Endometrium (tissue), 2 donors: ENCODE measurements around the gene CTRB1.
"Not testable (repeated sequence)": the region's sequence is repeated elsewhere in the genome, so short reads cannot be mapped to it uniquely, and the experiment has no call there.

ENCODE experiments used
- FAIRE-seq: peaks from 2 replicates; lab custom pipeline; 2012; peaks lifted over from hg19 to GRCh38; lab: Jason Lieb, UNC
- donor health status: control.
- donor health status: control.

Gene CTRB1

DNA sequence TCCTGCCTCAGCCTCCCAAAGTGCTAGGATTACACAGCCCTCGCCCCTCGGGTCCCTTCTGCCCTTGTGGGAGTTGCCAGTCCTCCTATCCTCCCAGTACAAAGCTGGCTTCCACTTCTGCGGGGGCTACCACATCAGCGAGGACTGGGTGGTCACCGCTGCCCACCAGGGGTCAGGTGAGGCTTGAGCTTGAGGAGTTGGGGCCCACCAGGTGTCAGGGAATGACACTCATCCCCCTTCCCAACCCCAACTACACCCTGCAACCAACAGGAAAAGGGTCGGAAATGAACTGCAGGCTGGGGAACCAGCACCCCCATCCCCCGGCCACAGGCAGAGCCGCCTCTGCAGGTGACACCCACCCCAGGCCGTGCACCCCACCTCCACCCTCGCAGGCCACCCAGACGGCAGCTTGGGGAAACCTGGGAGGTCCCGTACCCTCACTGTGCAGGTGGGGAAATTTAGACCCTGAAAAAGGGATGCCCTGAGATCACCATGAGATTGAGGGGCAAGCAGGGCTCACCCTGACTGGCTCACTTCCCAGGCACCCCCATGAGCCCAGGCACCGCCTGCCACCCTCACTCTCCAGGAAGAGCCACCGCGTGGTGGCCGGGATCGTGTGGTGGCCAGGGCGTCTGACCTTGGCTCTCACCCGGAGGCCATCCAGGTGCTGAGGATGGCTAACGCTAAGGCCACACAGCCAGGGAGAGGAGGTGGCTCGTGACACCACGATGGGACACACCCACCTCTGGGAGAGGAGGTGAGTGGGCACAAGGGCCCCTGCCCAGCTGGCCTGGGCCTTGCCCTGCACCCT is 8.0 kb downstream of the CTRB1 start:
- no peak for FAIRE-seq

- FAIRE-seq = no peak
Observed at GRCh38 chr16:75227361-75228142, 8.8 kb downstream of the CTRB1 start.

DNA sequence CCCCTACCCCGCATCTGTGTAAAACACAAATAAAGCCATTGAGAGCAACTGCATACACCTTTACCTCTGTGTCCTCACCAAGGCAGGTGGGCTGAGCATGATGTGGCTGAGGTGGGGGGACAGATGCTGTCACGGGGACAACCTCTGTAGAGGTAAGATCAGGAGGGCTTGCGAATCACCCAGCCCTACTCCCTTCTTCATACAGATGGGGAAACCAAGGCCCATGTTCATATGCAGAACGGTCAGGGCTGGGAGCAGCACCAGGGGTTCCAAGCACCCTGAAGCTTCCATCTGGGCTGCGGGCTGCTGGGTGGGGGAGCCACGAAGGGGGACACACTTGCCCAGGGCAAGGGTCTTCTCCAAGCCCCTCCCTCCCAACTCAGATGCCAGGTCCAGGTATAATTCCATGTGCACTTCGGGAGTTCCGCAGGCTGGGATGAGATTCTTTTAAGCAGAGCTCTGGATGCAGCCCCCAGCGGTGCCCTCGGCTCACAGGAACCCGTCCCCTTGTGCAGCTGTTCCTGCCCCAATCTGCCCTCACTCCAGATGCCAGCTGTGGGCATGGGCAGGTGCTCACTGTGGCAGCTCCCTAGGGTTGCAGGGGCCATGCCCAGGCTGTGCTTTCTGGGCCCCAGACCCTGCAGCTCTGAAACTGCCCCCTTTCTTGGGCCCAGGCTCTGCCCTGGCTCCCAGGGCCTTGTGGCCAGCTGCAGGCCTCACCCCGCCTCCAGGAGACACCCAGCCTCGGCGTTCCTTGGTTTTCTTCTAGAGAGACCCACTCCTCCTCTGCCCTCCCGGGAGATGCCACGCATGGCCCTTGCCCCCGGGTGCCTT is 9.6 kb downstream of the CTRB1 start:
- FAIRE-seq = no peak

DNA sequence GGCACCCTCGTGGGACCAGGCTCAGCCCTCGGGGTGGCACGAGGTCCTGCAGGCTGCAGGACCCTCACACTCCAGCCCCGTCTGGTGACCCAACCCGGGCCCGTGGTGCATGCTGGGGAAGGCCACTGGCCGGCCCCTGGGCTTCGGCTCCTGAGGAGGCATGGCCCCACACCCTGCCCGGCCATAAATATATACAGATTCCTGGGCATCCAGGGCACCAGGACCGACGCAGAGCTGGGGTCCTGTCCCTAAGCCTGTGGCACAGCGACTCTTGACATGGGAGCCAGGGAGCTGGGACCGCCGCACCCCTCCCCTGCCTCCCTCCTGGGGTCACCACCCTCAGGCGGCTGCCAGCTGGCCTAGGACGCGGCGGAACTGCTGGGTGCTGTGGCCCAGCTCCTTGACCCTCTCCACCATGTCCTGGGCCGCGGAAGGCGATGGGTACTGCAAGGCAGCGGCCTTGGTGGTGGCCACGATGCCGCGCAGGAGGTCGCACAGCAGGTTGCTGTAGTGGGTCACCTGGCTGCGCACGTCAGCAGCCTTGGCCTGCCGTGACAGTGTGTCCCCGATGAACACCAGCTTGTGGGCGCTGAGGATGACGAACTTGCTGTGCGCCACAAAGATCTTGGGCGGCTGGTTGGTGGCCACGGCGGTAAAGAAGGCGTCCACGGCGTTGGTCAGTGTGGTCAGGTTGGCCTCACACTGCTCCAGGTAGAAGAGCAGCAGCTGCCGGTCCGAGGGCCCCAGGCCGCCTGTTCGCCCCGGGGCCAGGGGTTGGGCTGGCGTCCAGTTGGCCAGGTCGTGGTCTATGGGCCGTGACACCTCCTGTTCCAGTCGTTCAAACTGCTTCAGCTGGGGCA is 10.6 kb downstream of the CTRB1 start:
- no peak for FAIRE-seq

- no peak for FAIRE-seq
Observed at GRCh38 chr16:75230471-75231110, 11.8 kb downstream of the CTRB1 start.

DNA sequence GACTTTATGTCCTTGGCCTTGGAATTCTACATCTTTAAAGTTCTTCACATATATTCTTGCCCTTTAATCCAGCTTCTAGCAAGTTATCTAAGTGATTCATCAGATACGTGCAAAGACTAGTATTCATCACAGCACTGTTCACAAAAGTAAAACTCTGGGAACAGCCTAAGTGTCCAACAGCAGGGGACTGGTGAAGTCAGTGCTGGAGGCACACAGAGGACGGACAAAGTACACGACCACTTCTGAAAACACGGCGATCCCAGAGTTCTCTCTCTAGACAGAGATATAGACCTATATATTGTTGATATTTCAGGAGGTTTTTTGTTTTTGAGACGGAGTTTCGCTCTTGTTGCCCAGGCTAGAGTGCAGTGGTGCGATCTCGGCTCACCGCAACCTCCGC is 12.8 kb downstream of the CTRB1 start:
- FAIRE-seq = no peak

DNA sequence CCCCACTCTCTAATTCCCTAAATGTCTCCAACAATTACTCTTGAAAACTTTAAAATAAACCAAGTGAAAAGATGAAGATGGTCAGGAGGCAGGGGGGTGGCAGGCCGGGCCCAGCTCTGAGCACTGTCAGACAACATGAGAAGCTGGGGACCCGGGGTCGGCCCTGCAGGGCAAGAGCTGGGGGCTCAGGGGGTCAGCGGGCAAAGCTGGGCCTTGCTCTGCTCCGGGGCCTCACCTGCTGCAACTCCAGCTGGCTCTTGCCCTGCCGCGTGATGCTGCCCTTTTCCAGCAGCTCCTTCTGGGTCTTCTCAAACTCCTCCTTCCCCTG is 14.8 kb downstream of the CTRB1 start:
- no peak for FAIRE-seq

DNA sequence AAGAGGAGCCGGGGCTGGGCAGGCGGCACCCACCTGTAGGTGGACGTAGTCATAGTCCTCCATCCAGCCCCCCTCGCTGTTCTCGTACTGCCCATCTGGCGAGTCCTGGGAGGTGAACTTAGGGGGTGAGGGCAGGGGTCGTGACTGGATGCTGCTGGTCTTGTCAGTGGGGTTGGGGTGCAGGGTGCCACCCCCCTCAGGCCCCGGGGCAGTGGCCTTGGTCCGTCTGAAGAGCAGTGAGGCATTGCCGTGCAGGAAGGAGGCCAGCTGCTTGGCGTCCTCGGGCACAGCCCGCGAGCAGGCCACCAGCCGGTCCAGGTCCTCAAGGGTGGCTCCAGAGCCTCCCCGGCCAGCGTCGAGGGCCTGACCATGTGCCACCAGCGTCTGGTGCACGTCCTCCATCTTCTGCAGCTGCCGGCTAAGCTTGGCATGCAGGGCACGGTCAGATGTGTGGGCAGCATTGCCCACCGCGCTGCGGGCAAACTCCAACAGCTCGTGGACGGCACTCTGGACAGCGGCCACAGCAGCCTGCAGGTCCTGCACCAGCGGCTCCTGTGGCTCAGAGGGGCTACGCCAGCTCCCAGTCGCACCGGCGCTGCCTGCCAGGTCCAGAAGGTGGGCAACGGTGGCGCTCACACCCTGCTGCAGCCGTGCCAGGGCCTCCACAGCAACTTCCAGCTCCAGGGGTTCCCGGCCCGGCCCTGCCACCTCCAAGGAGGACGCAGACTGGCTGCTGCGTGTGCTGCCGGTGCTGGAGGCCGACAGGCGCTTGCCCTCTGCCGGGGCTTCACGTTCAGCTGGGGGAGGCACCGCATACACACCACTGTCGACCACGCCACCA is 16.3 kb downstream of the CTRB1 start:
- no peak for FAIRE-seq

GRCh38 chr16:75235721-75236193 is 17.0 kb downstream of the CTRB1 start:
- no peak for FAIRE-seq

GRCh38 chr16:75236232-75236631 is 17.4 kb downstream of the CTRB1 start:
- FAIRE-seq = no peak

DNA sequence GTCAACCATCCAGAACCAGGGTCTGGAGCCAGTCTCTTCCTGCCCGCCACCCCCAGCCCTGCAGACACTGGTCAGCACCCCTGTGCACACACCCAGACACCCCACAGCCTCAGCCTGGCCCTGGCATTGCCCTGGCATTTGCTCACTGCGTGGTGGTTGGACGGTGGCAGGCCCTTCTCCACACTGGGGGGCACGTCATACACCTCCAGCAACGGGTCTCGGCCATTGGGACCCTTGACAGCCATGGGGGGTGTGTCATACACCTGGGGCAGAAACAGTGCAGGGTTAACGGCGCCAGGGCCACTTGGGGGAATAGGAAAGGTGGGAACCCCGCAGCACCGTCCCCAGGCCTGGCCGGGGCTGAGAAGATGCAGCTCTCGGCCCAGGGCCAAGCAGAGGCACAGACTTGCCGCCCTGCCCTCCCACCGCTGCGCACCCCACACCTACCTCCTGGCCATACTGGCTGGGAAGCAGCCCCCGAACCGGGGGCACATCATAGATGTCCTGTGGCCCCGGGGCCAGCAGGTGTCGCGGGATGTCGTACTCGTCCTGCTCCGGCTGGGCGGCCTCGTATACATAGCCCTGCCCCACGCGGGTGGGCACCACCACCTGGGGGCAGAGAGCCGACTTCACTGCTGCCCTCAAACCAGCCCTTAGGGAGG is 18.1 kb downstream of the CTRB1 start:
- no peak for FAIRE-seq

DNA sequence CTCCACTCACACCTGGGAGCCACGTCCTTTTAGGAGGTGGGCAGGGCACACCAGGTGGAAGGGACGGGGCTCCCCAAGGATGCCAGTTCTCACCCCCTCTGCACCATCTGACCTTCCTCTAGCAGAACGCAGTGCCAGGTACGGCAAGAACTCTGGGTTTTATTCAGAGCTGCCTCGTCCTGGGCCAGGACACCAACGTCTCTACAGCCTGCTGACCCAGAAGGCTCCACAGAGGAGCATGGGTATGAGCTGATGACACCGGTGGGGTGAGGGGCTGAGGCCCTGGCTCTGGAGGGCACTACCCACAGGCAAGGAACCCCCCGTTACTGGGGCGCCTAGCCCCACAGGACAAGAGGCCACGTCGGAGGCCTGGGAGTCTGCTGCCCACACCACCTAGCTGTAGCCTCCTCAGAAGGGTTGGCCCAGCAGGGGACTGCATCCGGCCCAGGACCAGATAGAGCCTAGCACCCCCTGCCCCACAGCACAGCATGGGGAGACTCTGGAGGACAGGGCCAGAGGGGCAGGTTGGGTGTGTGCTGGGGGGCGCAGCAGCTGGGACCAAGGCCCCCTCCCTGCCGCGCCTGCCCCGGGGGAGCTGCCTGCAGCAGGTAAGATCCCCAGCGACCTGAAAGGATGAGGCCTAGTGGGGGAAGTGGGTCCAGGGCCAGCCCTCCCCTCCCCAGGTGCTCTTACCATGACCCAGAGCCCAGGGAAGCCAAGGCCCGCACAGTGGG is 18.8 kb downstream of the CTRB1 start:
- FAIRE-seq = no peak

DNA sequence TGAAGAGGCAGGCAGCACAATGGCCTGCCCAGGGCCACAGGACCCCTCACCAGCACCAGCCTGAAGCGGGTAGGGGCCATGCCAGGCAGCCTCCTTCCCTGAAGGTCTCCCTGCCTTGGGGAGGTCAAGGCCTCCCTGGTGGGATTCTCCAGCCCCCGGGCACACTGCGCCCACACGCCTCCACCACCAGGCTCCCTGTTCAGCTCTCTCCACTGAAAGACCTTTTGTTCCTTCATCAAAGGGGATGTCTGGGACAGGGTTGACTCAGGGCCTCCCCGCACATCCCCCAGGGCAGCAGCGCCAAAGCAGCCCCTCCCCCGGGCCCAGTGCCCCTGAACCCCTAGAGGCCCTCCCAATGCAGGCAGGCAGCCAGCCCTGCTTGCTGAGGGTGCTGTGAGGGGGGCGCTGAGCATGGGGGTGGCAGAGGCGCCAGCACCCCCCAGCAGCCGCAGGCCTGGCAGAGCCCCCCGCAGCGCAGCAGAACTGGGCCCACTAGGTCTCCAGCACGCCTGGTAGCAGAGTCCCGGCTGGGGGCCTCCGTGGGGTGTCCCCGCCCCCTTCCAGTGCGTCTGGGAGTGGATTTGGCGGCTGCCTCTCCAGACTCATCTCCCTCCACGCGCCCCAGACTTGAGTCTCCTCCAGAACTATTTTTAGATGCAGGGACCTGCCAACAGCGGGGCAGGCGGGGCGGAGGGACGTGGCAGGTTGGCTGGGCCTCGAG is 19.5 kb downstream of the CTRB1 start:
- FAIRE-seq = no peak

DNA sequence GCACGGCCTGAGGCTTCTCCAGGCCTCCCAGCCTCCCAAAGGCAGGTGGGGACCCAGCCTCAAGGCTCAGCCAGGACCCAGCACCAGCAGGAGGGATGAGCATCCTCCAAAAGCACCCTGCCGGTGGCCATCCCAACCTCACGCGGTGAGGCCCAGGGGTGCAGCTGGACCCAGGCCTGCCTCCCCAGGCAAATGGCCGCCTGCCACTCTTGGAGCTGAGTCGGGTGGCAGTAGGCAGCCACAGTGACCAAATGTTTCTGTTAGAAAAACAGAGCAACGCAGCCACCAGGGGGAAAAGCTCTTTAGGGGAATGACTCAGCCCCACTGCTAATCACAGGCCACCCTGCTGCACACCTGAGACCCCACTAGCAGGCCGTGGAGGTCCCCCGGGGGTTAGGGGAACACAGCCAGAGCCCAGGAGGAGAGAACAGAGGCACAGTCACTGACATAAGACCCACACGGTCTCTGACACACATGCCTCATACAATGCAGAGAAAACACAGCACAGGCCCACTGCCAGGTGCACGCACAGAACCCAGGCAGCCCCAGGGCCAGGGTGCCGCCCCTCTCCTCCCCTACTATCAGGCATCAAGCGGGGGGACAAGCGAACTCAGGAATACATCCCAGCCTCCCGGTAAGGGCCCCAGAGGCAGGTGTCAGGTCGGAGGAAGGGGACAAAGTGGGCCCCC is 20.2 kb downstream of the CTRB1 start:
- FAIRE-seq = no peak

DNA sequence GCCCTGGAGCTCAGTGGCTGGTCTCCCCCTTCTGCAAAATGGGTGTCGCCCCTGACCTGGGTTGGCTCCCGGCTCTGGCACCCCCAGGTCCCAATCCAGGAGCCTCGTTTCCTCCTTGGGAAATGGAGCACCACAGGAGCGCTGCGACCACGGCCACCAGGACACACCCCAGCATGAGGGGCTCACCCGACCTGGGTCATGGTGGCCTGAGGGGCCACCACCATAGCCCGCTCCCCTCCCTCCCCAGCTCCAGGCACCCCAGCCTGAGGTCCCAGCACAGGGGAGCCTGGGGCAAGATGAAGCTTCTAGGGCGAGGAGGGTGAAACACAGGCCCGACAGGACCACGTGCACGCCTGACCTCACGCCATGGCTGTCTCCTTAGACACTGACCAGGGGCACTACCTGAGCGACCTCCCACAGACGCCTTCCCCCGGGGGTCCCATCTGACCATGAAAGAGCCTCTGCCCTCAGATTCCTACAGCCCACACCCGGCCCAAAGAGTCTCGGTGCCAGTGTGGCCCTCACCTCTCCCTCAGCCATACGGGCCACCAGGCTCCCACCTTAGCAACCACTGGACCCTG is 20.8 kb downstream of the CTRB1 start:
- no peak for FAIRE-seq

DNA sequence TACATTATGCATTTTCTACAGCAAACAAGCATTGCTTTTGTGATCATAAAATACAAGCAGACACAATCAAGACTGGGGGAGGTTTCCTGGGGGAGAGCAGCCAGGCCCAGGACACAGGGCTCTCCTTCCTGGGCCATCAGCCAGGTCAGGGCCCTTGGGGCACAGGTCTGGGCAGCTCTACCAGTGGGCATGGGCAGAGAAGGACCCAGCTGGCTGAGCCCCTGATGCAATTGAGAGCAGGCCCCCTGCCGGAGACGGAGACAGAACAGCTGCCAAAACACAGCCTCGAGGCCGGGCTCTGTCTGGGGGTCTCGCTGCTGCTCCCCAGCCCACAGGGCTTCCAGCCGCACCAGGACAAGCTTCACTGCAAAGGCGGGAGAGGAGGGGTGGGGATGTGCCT is 21.8 kb downstream of the CTRB1 start:
- not testable (repeated sequence) for FAIRE-seq

DNA sequence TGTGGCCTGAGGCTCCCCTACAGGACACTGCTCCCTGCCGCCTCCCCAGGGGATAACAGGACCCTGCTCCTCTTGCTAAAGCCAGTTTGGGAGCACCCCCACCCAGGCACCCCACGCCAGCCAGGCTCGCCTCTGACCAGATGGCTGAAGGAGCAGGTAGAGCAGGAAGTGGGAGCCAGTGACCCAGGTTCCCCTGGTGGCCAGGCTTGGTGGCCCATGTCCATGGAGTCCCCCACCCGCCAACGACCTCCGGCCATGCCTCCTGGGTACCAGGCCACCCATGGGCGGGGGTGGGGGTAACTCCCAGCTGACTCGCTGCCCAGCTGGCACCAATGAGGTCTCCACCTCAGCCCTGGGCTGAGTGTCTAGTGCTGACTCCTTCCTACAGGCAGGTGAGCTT is 22.6 kb downstream of the CTRB1 start:
- FAIRE-seq = no peak
